ENCODE data around the gene SPRYD3. TPM values are rescaled to one million over a fixed set of nuclear protein-coding genes. Genes with fewer than 3 reads are reported as not detected.

SPRYD3 gene
- total RNA-seq: 10 to 100 TPM; 31.8 to 45.8 (median 36.3) TPM

- no peaks in the 10 kb centered on the region for H3K27me3 ChIP-seq
- peak within 1 kb of the TSS; percentile 51 to 66 (median 63) for H3K4me3 ChIP-seq
- peak; percentile 98 for DNase-seq (ENCODE audit: low spot score in 2 of 2)
- peaks cover 0 to 7% of the 10 kb centered on the region in 2 donors for H3K4me1 ChIP-seq
- TF ChIP-seq POLR2AphosphoS5 (IDR thresholded peaks at IDR 0.05) (peak; percentile 79 to 82 (median 81)), POLR2A (IDR thresholded peaks at IDR 0.05) (peak; percentile 79)
- TF ChIP-seq, protein P1, sequence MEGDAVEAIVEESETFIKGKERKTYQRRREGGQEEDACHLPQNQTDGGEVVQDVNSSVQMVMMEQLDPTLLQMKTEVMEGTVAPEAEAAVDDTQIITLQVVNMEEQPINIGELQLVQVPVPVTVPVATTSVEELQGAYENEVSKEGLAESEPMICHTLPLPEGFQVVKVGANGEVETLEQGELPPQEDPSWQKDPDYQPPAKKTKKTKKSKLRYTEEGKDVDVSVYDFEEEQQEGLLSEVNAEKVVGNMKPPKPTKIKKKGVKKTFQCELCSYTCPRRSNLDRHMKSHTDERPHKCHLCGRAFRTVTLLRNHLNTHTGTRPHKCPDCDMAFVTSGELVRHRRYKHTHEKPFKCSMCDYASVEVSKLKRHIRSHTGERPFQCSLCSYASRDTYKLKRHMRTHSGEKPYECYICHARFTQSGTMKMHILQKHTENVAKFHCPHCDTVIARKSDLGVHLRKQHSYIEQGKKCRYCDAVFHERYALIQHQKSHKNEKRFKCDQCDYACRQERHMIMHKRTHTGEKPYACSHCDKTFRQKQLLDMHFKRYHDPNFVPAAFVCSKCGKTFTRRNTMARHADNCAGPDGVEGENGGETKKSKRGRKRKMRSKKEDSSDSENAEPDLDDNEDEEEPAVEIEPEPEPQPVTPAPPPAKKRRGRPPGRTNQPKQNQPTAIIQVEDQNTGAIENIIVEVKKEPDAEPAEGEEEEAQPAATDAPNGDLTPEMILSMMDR (IDR thresholded peaks at IDR 0.05): no peak
- H3K36me3 ChIP-seq: no peaks in the 10 kb centered on the region
- intact Hi-C loops (cut with DNase I; ENCODE audit: low total_unique reads): no loop called here
- peak within 1 kb of the TSS; percentile 93 to 94 for H3K27ac ChIP-seq
- H3K9me3 ChIP-seq: no peaks in the 10 kb centered on the region
Observed at GRCh38 chr12:53079226-53080117, at the start of gene SPRYD3. TSS of gene SPRYD3 (minus strand) at chr12:53079390. CDS start at chr12:53079333, 57 bp downstream.

DNA sequence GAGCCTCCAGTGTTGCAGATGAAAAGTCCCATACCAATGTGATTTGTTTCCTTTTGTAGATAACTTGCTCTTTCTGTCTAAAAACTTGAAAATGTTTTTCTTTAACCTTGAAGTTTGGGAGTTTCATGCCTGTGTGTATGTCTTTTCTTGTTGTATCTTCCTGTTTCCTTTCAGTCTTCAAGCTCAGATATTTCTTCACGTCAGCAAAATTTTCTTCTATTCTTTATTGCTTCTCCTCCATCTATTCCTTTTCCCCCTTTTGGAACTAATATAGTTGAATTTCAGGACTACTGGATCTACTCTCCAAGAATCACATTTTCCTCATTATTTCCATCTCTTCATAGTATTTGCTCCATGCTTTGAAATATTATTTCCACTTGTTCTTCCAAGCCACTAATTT lies 48.0 kb upstream of the SPRYD3 start:
- Histone ChIP-seq H3K27me3 (no peaks in the 10 kb centered on the region), H3K4me3 (no peak overlapping the region), H3K4me1 (no peaks in the 10 kb centered on the region), H3K36me3 (no peaks in the 10 kb centered on the region), H3K27ac (no peak overlapping the region), H3K9me3 (no peaks in the 10 kb centered on the region)
- intact Hi-C loops (cut with DNase I; ENCODE audit: low total_unique reads): no loop called here
- DNase-seq (ENCODE audit: low spot score in 2 of 2): no peak
- TF ChIP-seq POLR2A (IDR thresholded peaks at IDR 0.05) (no peak), POLR2AphosphoS5 (IDR thresholded peaks at IDR 0.05) (no peak)
- TF ChIP-seq, protein P1 (IDR thresholded peaks at IDR 0.05): no peak

GRCh38 chr12:53124352-53124723 lies 45.1 kb upstream of the SPRYD3 start:
- Histone ChIP-seq H3K27me3 (no peaks in the 10 kb centered on the region), H3K9me3 (no peaks in the 10 kb centered on the region), H3K4me1 (no peaks in the 10 kb centered on the region), H3K36me3 (no peaks in the 10 kb centered on the region), H3K4me3 (no peak overlapping the region), H3K27ac (no peak overlapping the region)
- DNase-seq (ENCODE audit: low spot score in 2 of 2): no peak
- TF ChIP-seq, protein P1 (IDR thresholded peaks at IDR 0.05): no peak
- no peak for TF ChIP-seq POLR2A (IDR thresholded peaks at IDR 0.05)
- no peak for TF ChIP-seq POLR2AphosphoS5 (IDR thresholded peaks at IDR 0.05)
- intact Hi-C loops (cut with DNase I; ENCODE audit: low total_unique reads): no loop called here

- no peak overlapping the region for H3K27ac ChIP-seq
- no peaks in the 10 kb centered on the region for H3K36me3 ChIP-seq
- no peak for DNase-seq (ENCODE audit: low spot score in 2 of 2)
- intact Hi-C loops (cut with DNase I; ENCODE audit: low total_unique reads): no loop called here
- no peaks in the 10 kb centered on the region for H3K27me3 ChIP-seq
- no peak overlapping the region for H3K4me3 ChIP-seq
- TF ChIP-seq POLR2A (IDR thresholded peaks at IDR 0.05) (no peak), POLR2AphosphoS5 (IDR thresholded peaks at IDR 0.05) (no peak)
- TF ChIP-seq, protein P1 (IDR thresholded peaks at IDR 0.05): no peak
- no peaks in the 10 kb centered on the region for H3K9me3 ChIP-seq
- no peaks in the 10 kb centered on the region for H3K4me1 ChIP-seq
Observed at GRCh38 chr12:53123578-53124351, 44.6 kb upstream of the SPRYD3 start.
